H9 (cell line): ENCODE results near the gene CLDN10. TPM values are rescaled to one million over a fixed set of nuclear protein-coding genes. Genes with fewer than 3 reads are reported as not detected.

Experiments
- DNase-seq: peaks from one replicate; pipeline ENCODE4 v3.0.0-alpha.2; 2017
- H2AFZ ChIP-seq: one replicate; pipeline ENCODE4 v1.6.1; 2013; ENCODE audit warnings: mild to moderate bottlenecking, low read length, control low read depth, moderate library complexity
- H2AK5ac ChIP-seq: 2 replicates; pipeline ENCODE4 v1.6.1; 2013; ENCODE audit warnings: low read length, control low read depth, mixed read lengths; ENCODE audit not compliant: insufficient read length
- H2BK120ac ChIP-seq: one replicate; pipeline ENCODE4 v1.6.1; 2013; ENCODE audit warnings: low read depth, mild to moderate bottlenecking, low read length, control low read depth, inconsistent platforms; ENCODE audit not compliant: poor library complexity, severe bottlenecking
- H2BK12ac ChIP-seq: 2 replicates; pipeline ENCODE4 v1.6.1; 2013; ENCODE audit warnings: low read length, control low read depth, mixed read lengths, low read depth; ENCODE audit not compliant: insufficient read length
- H2BK15ac ChIP-seq: 2 replicates; pipeline ENCODE4 v1.6.1; 2013; ENCODE audit warnings: low read depth, low read length, control low read depth
- H2BK20ac ChIP-seq: one replicate; pipeline ENCODE4 v1.6.1; 2013; ENCODE audit warnings: low read depth, mild to moderate bottlenecking, low read length, control low read depth, inconsistent platforms; ENCODE audit not compliant: poor library complexity, severe bottlenecking
- H2BK5ac ChIP-seq: 2 replicates; pipeline ENCODE4 v1.6.1; 2013; ENCODE audit warnings: low read length, control low read depth, mixed read lengths; ENCODE audit not compliant: insufficient read length
- H3K14ac ChIP-seq: 2 replicates; pipeline ENCODE4 v1.6.1; 2013; ENCODE audit warnings: low read length, control low read depth; ENCODE audit not compliant: insufficient read depth
- H3K18ac ChIP-seq: 2 replicates; pipeline ENCODE4 v1.6.1; 2013; ENCODE audit warnings: low read depth, mild to moderate bottlenecking, mixed read lengths, low read length, control low read depth; ENCODE audit not compliant: insufficient read length
- H3K23ac ChIP-seq: 2 replicates; pipeline ENCODE4 v1.6.1; 2013; ENCODE audit warnings: low read length, control low read depth, mixed read lengths, low read depth; ENCODE audit not compliant: insufficient read length
- H3K23me2 ChIP-seq: 2 replicates; pipeline ENCODE4 v1.6.1; 2013; ENCODE audit warnings: low read depth, mild to moderate bottlenecking, mixed read lengths, low read length, control low read depth; ENCODE audit not compliant: insufficient read length, poor library complexity, severe bottlenecking
- H3K27ac ChIP-seq: 2 replicates; pipeline ENCODE4 v1.5.1; 2013; ENCODE audit warnings: low read length, control low read depth, mixed read lengths, low read depth; ENCODE audit not compliant: insufficient read length
- H3K27me3 ChIP-seq: 2 replicates; pipeline ENCODE4 v1.6.1; 2013; ENCODE audit warnings: low read length, control low read depth, inconsistent platforms; ENCODE audit not compliant: insufficient read depth
- H3K4ac ChIP-seq: 2 replicates; pipeline ENCODE4 v1.6.1; 2013; ENCODE audit warnings: low read depth, mild to moderate bottlenecking, control low read depth, inconsistent platforms, low read length, moderate library complexity
- H3K4me1 ChIP-seq: 2 replicates; pipeline ENCODE4 v1.6.1; 2013; ENCODE audit warnings: low read length, control low read depth, inconsistent platforms; ENCODE audit not compliant: insufficient read depth
- H3K4me2 ChIP-seq: 2 replicates; pipeline ENCODE4 v1.6.1; 2013; ENCODE audit warnings: low read length, control low read depth, mixed read lengths; ENCODE audit not compliant: insufficient read length, insufficient read depth
- H3K56ac ChIP-seq: 2 replicates; pipeline ENCODE4 v1.6.1; 2013; ENCODE audit warnings: low read depth, mild to moderate bottlenecking, mixed read lengths, low read length, control low read depth; ENCODE audit not compliant: insufficient read length
- H3K79me1 ChIP-seq: 2 replicates; pipeline ENCODE4 v1.6.1; 2013; ENCODE audit warnings: low read depth, mild to moderate bottlenecking, moderate library complexity, low read length, control low read depth, inconsistent platforms; ENCODE audit not compliant: insufficient read depth, poor library complexity, severe bottlenecking
- H3K79me2 ChIP-seq: 2 replicates; pipeline ENCODE4 v1.6.1; 2013; ENCODE audit warnings: low read length, control low read depth, inconsistent platforms; ENCODE audit not compliant: insufficient read depth
- H3K9ac ChIP-seq: 2 replicates; pipeline ENCODE4 v1.6.1; 2013; ENCODE audit warnings: low read length, control low read depth, mixed read lengths; ENCODE audit not compliant: insufficient read length; ENCODE audit errors: extremely low read depth
- H3K9me3 ChIP-seq: one replicate; pipeline ENCODE4 v1.6.1; 2013; ENCODE audit warnings: low read depth, low read length, inconsistent platforms; ENCODE audit not compliant: control insufficient read depth
- H3T11ph ChIP-seq: one replicate; pipeline ENCODE4 v1.6.1; 2013; ENCODE audit warnings: mild to moderate bottlenecking, low read length, control low read depth, inconsistent platforms
- H4K20me1 ChIP-seq: one replicate; pipeline ENCODE4 v1.6.1; 2013; ENCODE audit not compliant: control insufficient read depth, insufficient read length, insufficient read depth
- H4K5ac ChIP-seq: 2 replicates; pipeline ENCODE4 v1.6.1; 2013; ENCODE audit warnings: low read depth, mild to moderate bottlenecking, mixed read lengths, low read length, control low read depth; ENCODE audit not compliant: insufficient read length
- H4K8ac ChIP-seq: replicated peaks from 2 replicates; pipeline ENCODE4 v1.6.1; 2013; ENCODE audit warnings: low read length, control low read depth, mixed read lengths, low read depth; ENCODE audit not compliant: insufficient read length
- H4K91ac ChIP-seq: 2 replicates; pipeline ENCODE4 v1.6.1; 2013; ENCODE audit warnings: low read depth, mild to moderate bottlenecking, moderate library complexity, mixed read lengths, low read length, control low read depth; ENCODE audit not compliant: insufficient read length
- H3K27ac Mint-ChIP-seq, 3 experiments: 2 replicates in 2 of 3; 3 replicates in 1 of 3; pipeline ENCODE4 v1.8.0; 2020 to 2021; ENCODE audit warnings: mixed read lengths in 3 of 3, mild to moderate bottlenecking in 1 of 3, moderate library complexity in 1 of 3
- H3K27me3 Mint-ChIP-seq: 2 replicates; pipeline ENCODE4 v1.8.0; 2021; ENCODE audit warnings: low read depth, mild to moderate bottlenecking, moderate library complexity, mixed read lengths
- H3K36me3 Mint-ChIP-seq, 3 experiments: 2 replicates in 2 of 3; 3 replicates in 1 of 3; pipeline ENCODE4 v1.8.0; 2020 to 2021; ENCODE audit warnings: low read depth in 3 of 3, mixed read lengths in 3 of 3; ENCODE audit not compliant: insufficient read depth in 1 of 3
- H3K4me1 Mint-ChIP-seq, 2 experiments: 2 replicates each; pipeline ENCODE4 v1.8.0; 2020; ENCODE audit warnings: mixed read lengths in 2 of 2
- H3K4me3 Mint-ChIP-seq, 2 experiments: 2 replicates in 1 of 2; 3 replicates in 1 of 2; pipeline ENCODE4 v1.8.0; 2020 to 2021; ENCODE audit warnings: mild to moderate bottlenecking in 2 of 2, mixed read lengths in 2 of 2, moderate library complexity in 1 of 2
- H3K9me3 Mint-ChIP-seq, 2 experiments: 2 replicates in 1 of 2; 3 replicates in 1 of 2; pipeline ENCODE4 v1.8.0; 2020; ENCODE audit warnings: mild to moderate bottlenecking in 2 of 2, mixed read lengths in 2 of 2, moderate library complexity in 1 of 2
- CTCF ChIP-seq: fragments of 200-600 bp; sonication (generic); conservative IDR thresholded peaks from 3 replicates; pipeline ENCODE4 v1.8.0; 2021; ENCODE audit warnings: antibody characterized with exemption, mild to moderate bottlenecking
- WGBS: extraction: QIAGEN DNeasy Blood & Tissue Kit; methylation state at CpG from one replicate; pipeline ENCODE4 v1.1.7; 2013; ENCODE audit warnings: missing lambda C conversion rate, low lambda C conversion rate, mixed read lengths; ENCODE audit not compliant: insufficient read length; ENCODE audit errors: extremely low coverage; 5-methylcytosine and 5-hydroxymethylcytosine counted together
- total RNA-seq: library from RNA; stranded (reverse); gene quantifications from 2 replicates; pipeline ENCODE4 v1.2.1, GENCODE V29; 2021

The CLDN10 gene
- total RNA-seq, 1 experiment from 2014 or later = 20.7 TPM

GRCh38 chr13:95546919-95547318 lies 5.6 kb upstream of the CLDN10 start:
- no peaks in the 10 kb centered on the region for H3K27me3 ChIP-seq
- H4K5ac ChIP-seq = no peak overlapping the region
- H3K23ac ChIP-seq = no peak overlapping the region
- no peak overlapping the region for H2AK5ac ChIP-seq
- no peak overlapping the region for H3K27ac ChIP-seq
- H3K79me1 ChIP-seq = no peaks in the 10 kb centered on the region
- peaks cover 2% of the 10 kb centered on the region for H3K23me2 ChIP-seq
- H3K27me3 Mint-ChIP-seq = peaks cover 14% of the 10 kb centered on the region
- no peak overlapping the region for H2BK12ac ChIP-seq
- no peak overlapping the region for H2BK5ac ChIP-seq
- no peak overlapping the region for H2BK120ac ChIP-seq
- no peak for TF ChIP-seq CTCF
- H3K4me3 Mint-ChIP-seq = no peak overlapping the region
- peaks cover 33 to 37% of the 10 kb centered on the region in 2 experiments for H3K4me1 Mint-ChIP-seq
- H3K9ac ChIP-seq = no peak overlapping the region
- no peak overlapping the region for H2BK15ac ChIP-seq
- no peak overlapping the region for H3K14ac ChIP-seq
- WGBS = no CpG with 5 or more reads among the region's 3 CpGs
- H4K91ac ChIP-seq = no peak overlapping the region
- H2BK20ac ChIP-seq = no peak overlapping the region
- no peaks in the 10 kb centered on the region for H3K79me2 ChIP-seq
- peak; percentile 33 for DNase-seq
- no peak overlapping the region for H3K4ac ChIP-seq
- H3K27ac Mint-ChIP-seq = peak overlapping the region in 2 of 3 experiments; percentile 15 to 44; a peak in 2 of 7 replicates
- H3K4me2 ChIP-seq = no peak overlapping the region
- no peak overlapping the region for H4K8ac ChIP-seq
- no peak overlapping the region for H3K18ac ChIP-seq
- no peaks in the 10 kb centered on the region for H4K20me1 ChIP-seq
- no peaks in the 10 kb centered on the region for H3K9me3 ChIP-seq
- no peaks in the 10 kb centered on the region for H3K9me3 Mint-ChIP-seq
- no peaks in the 10 kb centered on the region for H3K36me3 Mint-ChIP-seq
- H3K56ac ChIP-seq = no peak overlapping the region
- H3K4me1 ChIP-seq = no peaks in the 10 kb centered on the region; the same call in 1 of the 2 replicates
- no peak overlapping the region for H3T11ph ChIP-seq
- H2AFZ ChIP-seq = no peak overlapping the region
